ENCODE results near the gene MYO7B.

The MYO7B gene

DNA sequence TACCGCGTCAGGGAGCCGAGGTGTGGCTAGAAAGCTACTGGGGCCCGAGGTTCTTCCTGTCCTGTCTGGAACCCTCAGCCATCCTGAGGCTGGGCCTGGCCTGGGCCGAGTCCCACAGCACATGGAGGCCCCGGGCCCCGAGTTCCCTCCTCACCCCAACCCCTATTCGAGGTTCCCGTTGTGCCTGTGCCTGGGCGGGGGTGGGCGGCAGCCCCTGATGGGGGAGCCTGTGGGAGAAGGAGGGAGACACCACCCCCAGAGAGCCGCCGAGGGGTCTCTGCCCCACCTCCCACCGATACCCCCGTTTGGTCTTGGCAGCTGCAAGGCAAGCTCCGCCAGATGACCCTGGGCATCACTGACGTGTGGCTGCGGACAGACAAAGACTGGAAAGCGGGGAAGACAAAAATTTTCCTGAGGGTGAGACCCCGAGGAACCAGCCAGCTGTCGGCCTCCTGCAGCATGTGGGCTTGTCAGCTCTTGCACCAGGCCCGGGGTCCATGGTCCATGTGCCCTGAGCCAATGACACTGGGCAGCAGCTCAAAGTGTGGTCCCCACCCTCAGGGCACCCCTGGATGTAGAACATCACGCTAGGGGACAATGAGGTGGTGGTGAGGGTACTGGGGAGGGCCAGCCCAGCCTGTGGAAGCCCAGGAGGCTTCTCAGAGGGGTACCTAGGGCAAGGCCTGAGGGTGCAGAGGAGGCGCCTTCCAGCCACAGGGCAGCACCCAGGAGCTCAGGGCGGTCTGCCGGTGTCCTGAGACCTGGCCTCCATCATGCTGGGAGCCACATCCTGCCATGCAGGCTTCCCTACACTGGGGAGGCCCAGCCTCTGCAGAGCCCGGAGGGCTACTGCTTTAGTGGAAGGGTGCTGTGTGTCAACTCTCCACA, 58.0 kb downstream of the MYO7B start:
- TF ChIP-seq ZFP30 (CRISPR knock-in tag; IDR thresholded peaks at IDR 0.05), result no peak
- no peak for TF ChIP-seq TOX (CRISPR knock-in tag; IDR thresholded peaks at IDR 0.05; ENCODE audit: borderline replicate concordance)
- no peak for TF ChIP-seq PPARA (CRISPR knock-in tag; IDR thresholded peaks at IDR 0.05; ENCODE audit: borderline replicate concordance)
- no peak for TF ChIP-seq ZNF565 (CRISPR knock-in tag; conservative IDR thresholded peaks at IDR 0.05; ENCODE audit: low read depth)
- no peak for TF ChIP-seq RARB (CRISPR knock-in tag; IDR thresholded peaks at IDR 0.05)
- no peak for ATAC-seq

DNA sequence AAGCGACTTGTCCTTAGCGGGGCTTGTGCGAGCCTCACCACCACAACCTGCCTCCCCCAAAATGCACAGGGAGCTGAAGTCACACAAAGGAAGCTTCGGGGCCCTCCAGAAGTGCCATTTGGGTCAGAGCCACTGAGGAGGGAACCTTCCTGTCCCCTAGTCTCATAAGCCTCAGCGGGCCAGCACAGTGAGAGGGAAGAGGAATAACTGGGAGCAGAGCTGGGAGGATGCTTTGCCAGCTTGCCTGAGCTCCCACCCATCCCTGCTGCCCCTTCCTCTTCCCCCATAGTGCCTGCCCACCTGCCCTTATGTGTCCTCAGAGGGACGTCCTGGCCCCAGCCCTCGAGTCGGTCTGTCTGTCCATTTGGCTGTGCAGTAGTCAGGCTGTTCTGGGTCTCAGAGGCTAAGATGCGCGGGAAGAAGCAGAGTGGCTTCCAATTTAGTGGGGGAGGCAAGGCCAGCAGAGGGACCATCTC, 58.7 kb downstream of the MYO7B start:
- no peak for ATAC-seq
- no peak for TF ChIP-seq ISL1 (CRISPR knock-in tag; IDR thresholded peaks at IDR 0.05)

DNA sequence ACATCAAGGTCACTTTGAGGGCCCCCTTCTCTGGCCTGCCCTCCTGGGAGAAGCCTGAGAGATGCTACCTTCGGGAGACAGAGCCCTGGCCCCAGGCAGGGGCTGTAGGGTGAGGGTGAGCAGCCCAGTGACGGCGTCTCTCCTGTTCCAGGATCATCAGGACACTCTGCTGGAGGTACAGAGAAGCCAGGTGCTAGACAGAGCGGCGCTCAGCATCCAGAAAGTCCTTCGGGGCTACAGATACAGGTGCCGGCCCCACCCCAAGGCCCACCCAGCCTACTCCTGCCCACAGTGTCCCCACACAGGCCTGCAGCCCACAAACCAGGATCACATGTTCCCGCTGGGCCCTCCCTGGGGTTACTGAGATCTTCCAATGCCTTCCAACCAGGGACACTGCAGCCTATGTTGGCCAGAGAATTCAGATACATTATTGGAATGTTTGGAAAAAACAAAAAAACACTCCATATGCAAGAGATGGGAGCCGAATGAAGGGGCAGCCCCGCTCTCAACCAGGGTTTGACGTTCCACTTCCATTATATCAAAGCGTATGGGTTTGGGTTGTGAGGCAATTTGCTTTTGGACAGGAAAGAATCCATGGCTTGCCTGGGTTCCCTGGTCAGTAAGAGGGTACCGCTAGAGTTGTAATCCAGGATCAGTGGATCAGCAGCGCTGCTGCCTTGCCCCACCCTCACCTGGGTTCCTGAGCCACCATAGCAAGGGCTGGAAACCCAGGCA, 61.0 kb downstream of the MYO7B start:
- no peak for ATAC-seq
- TF ChIP-seq ZNF8 (CRISPR knock-in tag; IDR thresholded peaks at IDR 0.05) (no peak), SNAI2 (CRISPR knock-in tag; IDR thresholded peaks at IDR 0.05) (no peak), PPARA (CRISPR knock-in tag; IDR thresholded peaks at IDR 0.05; ENCODE audit: borderline replicate concordance) (no peak), ZC3H10 (CRISPR knock-in tag; IDR thresholded peaks at IDR 0.05) (no peak), ZNF565 (CRISPR knock-in tag; conservative IDR thresholded peaks at IDR 0.05; ENCODE audit: low read depth) (no peak), ZNF70 (CRISPR knock-in tag; IDR thresholded peaks at IDR 0.05) (no peak), ZFP30 (CRISPR knock-in tag; IDR thresholded peaks at IDR 0.05) (no peak), TCF4 (CRISPR knock-in tag; IDR thresholded peaks at IDR 0.05; ENCODE audit: borderline replicate concordance) (no peak), CSDC2 (CRISPR knock-in tag; IDR thresholded peaks at IDR 0.05) (no peak), GLIS3 (CRISPR knock-in tag; IDR thresholded peaks at IDR 0.05) (no peak), ZFP3 (CRISPR knock-in tag; IDR thresholded peaks at IDR 0.05) (no peak), ARNTL (CRISPR knock-in tag; IDR thresholded peaks at IDR 0.05; ENCODE audit: borderline replicate concordance, low read depth) (no peak), BACH2 (CRISPR knock-in tag; IDR thresholded peaks at IDR 0.05; ENCODE audit: borderline replicate concordance) (no peak), RARB (CRISPR knock-in tag; IDR thresholded peaks at IDR 0.05) (no peak), OSR1 (CRISPR knock-in tag; IDR thresholded peaks at IDR 0.05) (no peak)
- TF ChIP-seq, protein P1, sequence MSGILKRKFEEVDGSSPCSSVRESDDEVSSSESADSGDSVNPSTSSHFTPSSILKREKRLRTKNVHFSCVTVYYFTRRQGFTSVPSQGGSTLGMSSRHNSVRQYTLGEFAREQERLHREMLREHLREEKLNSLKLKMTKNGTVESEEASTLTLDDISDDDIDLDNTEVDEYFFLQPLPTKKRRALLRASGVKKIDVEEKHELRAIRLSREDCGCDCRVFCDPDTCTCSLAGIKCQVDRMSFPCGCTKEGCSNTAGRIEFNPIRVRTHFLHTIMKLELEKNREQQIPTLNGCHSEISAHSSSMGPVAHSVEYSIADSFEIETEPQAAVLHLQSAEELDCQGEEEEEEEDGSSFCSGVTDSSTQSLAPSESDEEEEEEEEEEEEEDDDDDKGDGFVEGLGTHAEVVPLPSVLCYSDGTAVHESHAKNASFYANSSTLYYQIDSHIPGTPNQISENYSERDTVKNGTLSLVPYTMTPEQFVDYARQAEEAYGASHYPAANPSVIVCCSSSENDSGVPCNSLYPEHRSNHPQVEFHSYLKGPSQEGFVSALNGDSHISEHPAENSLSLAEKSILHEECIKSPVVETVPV (CRISPR knock-in tag; IDR thresholded peaks at IDR 0.05), result no peak
- TF ChIP-seq, protein P2, sequence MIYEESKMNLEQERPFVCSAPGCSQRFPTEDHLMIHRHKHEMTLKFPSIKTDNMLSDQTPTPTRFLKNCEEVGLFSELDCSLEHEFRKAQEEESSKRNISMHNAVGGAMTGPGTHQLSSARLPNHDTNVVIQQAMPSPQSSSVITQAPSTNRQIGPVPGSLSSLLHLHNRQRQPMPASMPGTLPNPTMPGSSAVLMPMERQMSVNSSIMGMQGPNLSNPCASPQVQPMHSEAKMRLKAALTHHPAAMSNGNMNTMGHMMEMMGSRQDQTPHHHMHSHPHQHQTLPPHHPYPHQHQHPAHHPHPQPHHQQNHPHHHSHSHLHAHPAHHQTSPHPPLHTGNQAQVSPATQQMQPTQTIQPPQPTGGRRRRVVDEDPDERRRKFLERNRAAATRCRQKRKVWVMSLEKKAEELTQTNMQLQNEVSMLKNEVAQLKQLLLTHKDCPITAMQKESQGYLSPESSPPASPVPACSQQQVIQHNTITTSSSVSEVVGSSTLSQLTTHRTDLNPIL (CRISPR knock-in tag; IDR thresholded peaks at IDR 0.05; ENCODE audit: low read depth), result no peak
- TF ChIP-seq, protein P3, sequence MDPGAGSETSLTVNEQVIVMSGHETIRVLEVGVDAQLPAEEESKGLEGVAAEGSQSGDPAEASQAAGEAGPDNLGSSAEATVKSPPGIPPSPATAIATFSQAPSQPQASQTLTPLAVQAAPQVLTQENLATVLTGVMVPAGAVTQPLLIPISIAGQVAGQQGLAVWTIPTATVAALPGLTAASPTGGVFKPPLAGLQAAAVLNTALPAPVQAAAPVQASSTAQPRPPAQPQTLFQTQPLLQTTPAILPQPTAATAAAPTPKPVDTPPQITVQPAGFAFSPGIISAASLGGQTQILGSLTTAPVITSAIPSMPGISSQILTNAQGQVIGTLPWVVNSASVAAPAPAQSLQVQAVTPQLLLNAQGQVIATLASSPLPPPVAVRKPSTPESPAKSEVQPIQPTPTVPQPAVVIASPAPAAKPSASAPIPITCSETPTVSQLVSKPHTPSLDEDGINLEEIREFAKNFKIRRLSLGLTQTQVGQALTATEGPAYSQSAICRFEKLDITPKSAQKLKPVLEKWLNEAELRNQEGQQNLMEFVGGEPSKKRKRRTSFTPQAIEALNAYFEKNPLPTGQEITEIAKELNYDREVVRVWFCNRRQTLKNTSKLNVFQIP (CRISPR knock-in tag; IDR thresholded peaks at IDR 0.05; ENCODE audit: borderline replicate concordance, low read depth), result no peak
- TF ChIP-seq, protein P4, sequence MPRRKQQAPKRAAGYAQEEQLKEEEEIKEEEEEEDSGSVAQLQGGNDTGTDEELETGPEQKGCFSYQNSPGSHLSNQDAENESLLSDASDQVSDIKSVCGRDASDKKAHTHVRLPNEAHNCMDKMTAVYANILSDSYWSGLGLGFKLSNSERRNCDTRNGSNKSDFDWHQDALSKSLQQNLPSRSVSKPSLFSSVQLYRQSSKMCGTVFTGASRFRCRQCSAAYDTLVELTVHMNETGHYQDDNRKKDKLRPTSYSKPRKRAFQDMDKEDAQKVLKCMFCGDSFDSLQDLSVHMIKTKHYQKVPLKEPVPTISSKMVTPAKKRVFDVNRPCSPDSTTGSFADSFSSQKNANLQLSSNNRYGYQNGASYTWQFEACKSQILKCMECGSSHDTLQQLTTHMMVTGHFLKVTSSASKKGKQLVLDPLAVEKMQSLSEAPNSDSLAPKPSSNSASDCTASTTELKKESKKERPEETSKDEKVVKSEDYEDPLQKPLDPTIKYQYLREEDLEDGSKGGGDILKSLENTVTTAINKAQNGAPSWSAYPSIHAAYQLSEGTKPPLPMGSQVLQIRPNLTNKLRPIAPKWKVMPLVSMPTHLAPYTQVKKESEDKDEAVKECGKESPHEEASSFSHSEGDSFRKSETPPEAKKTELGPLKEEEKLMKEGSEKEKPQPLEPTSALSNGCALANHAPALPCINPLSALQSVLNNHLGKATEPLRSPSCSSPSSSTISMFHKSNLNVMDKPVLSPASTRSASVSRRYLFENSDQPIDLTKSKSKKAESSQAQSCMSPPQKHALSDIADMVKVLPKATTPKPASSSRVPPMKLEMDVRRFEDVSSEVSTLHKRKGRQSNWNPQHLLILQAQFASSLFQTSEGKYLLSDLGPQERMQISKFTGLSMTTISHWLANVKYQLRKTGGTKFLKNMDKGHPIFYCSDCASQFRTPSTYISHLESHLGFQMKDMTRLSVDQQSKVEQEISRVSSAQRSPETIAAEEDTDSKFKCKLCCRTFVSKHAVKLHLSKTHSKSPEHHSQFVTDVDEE (CRISPR knock-in tag; IDR thresholded peaks at IDR 0.05), result no peak

All from SK-N-SH treated with all-trans-retinoic acid at 6 μM for 48 hours (cell line).